H1 (cell line): Measurements from ENCODE around the gene CETN1. TPM values are rescaled to one million over a fixed set of nuclear protein-coding genes. Genes with fewer than 3 reads are reported as not detected.

Experiments used
- CTCF ChIA-PET: fragments of 300-600 bp; sonication (Branson Sonifier 250); formaldehyde crosslinking; loops from one replicate; lab custom pipeline; 2021; ENCODE audit not compliant: partially characterized antibody; lab: Charles Lee
- POLR2A ChIA-PET: fragments of 300-600 bp; sonication (Branson Sonifier 250); formaldehyde crosslinking; loops from one replicate; lab custom pipeline; 2021; ENCODE audit warnings: inconsistent platforms; ENCODE audit not compliant: partially characterized antibody; lab: Charles Lee
- DNase-seq, 2 experiments: peaks; one replicate each; pipeline versions ENCODE4 v3.0.0 to v3.0.0-alpha.2; 2010 to 2022; ENCODE audit warnings: low spot score in 2 of 2, low read depth in 1 of 2, mixed read lengths in 1 of 2
- FAIRE-seq: peaks from 2 replicates; lab custom pipeline; 2011; peaks lifted over from hg19 to GRCh38; lab: Jason Lieb, UNC
- H2AFZ ChIP-seq: 2 replicates; pipeline ENCODE4 v1.8.1; 2012; ENCODE audit warnings: low read length, inconsistent platforms
- H2AK5ac ChIP-seq: 2 replicates; pipeline ENCODE4 v1.6.1; 2013; ENCODE audit warnings: low read depth, low read length
- H2BK120ac ChIP-seq: replicated peaks from 2 replicates; pipeline ENCODE3; 2013; ENCODE audit warnings: low read depth, low read length, inconsistent platforms
- H2BK12ac ChIP-seq: 2 replicates; pipeline ENCODE4 v1.6.1; 2013; ENCODE audit warnings: low read depth, low read length
- H2BK15ac ChIP-seq: 2 replicates; pipeline ENCODE4 v1.6.1; 2013; ENCODE audit warnings: low read length
- H2BK20ac ChIP-seq: 2 replicates; pipeline ENCODE4 v1.6.1; 2013; ENCODE audit warnings: low read length
- H2BK5ac ChIP-seq: 2 replicates; pipeline ENCODE4 v1.6.1; 2013; ENCODE audit warnings: low read depth, low read length
- H3K14ac ChIP-seq: 2 replicates; pipeline ENCODE4 v1.6.1; 2013; ENCODE audit warnings: inconsistent platforms; ENCODE audit not compliant: insufficient read length
- H3K18ac ChIP-seq: 2 replicates; pipeline ENCODE4 v1.6.1; 2013; ENCODE audit warnings: low read length; ENCODE audit errors: extremely low read depth
- H3K23ac ChIP-seq: 2 replicates; pipeline ENCODE4 v1.6.1; 2013; ENCODE audit warnings: inconsistent platforms; ENCODE audit not compliant: insufficient read length
- H3K23me2 ChIP-seq: 2 replicates; pipeline ENCODE4 v1.6.1; 2013; ENCODE audit warnings: low read depth, low read length
- H3K27ac ChIP-seq: 2 replicates; pipeline ENCODE4 v1.6.1; 2011; ENCODE audit warnings: low read depth, low read length, inconsistent platforms
- H3K27me3 ChIP-seq, 4 experiments: replicated peaks in 1 of 4; 1 replicate in 1 of 4; 2 replicates in 3 of 4; pipeline versions ENCODE4 v1.6.1 to v1.8.1; 2011 to 2013; ENCODE audit warnings: low read length in 3 of 4, mild to moderate bottlenecking in 3 of 4, inconsistent platforms in 2 of 4, mixed read lengths in 2 of 4, moderate library complexity in 1 of 4; ENCODE audit not compliant: control insufficient read depth in 3 of 4, insufficient read depth in 3 of 4; ENCODE audit errors: extremely low read depth in 1 of 4
- H3K36me3 ChIP-seq, 4 experiments: 2 replicates each; pipeline versions ENCODE4 v1.6.1 to v1.8.1; 2011 to 2013; ENCODE audit warnings: mild to moderate bottlenecking in 4 of 4, low read length in 3 of 4, moderate library complexity in 2 of 4, control low read depth in 1 of 4, inconsistent platforms in 1 of 4; ENCODE audit not compliant: insufficient read depth in 4 of 4, control insufficient read depth in 2 of 4
- H3K4ac ChIP-seq: replicated peaks from 2 replicates; pipeline ENCODE3; 2013; ENCODE audit warnings: low read length, low read depth, mixed read lengths, inconsistent platforms; ENCODE audit not compliant: insufficient read length
- H3K4me1 ChIP-seq, 4 experiments: replicated peaks in 1 of 4; 1 replicate in 1 of 4; 2 replicates in 3 of 4; pipeline versions ENCODE4 v1.6.1 to v1.8.1; 2011 to 2013; ENCODE audit warnings: low read length in 3 of 4, inconsistent platforms in 2 of 4, mixed read lengths in 1 of 4; ENCODE audit not compliant: insufficient read depth in 4 of 4, control insufficient read depth in 3 of 4
- H3K4me2 ChIP-seq, 2 experiments: 2 replicates each; pipeline versions ENCODE4 v1.6.1 to v1.8.1; 2011 to 2013; ENCODE audit warnings: low read depth in 2 of 2, low read length in 2 of 2, control low read depth in 1 of 2, inconsistent platforms in 1 of 2, mild to moderate bottlenecking in 1 of 2; ENCODE audit not compliant: insufficient read depth in 1 of 2
- H3K4me3 ChIP-seq, 4 experiments: fragments of 200-600, 300-600 bp in 1 of 4; sonication (generic), shearing (Covaris generic), sonication (Bioruptor Twin) in 1 of 4; 2 replicates each; pipeline versions ENCODE4 v1.5.1 to v1.8.1; 2011 to 2016; ENCODE audit warnings: low read length in 4 of 4, low read depth in 3 of 4, control low read depth in 2 of 4, inconsistent platforms in 2 of 4, mild to moderate bottlenecking in 2 of 4, mixed read lengths in 1 of 4, moderate library complexity in 1 of 4; ENCODE audit not compliant: insufficient read depth in 2 of 4; ENCODE audit errors: extremely low read depth in 1 of 4
- H3K56ac ChIP-seq: replicated peaks from 2 replicates; pipeline ENCODE3; 2013; ENCODE audit warnings: low read depth, mild to moderate bottlenecking, mixed read lengths, low read length, inconsistent platforms; ENCODE audit not compliant: insufficient read length
- H3K79me1 ChIP-seq: 2 replicates; pipeline ENCODE4 v1.6.1; 2013; ENCODE audit warnings: low read depth, low read length, control low read depth
- H3K79me2 ChIP-seq, 2 experiments: 2 replicates each; pipeline versions ENCODE4 v1.6.1 to v1.8.1; 2012 to 2013; ENCODE audit warnings: low read length in 2 of 2, mild to moderate bottlenecking in 2 of 2, inconsistent platforms in 1 of 2; ENCODE audit not compliant: insufficient read depth in 2 of 2, control insufficient read depth in 1 of 2
- H3K9ac ChIP-seq, 4 experiments: replicated peaks in 1 of 4; 1 replicate in 1 of 4; 2 replicates in 3 of 4; pipeline versions ENCODE4 v1.6.1 to v1.8.1; 2011 to 2013; ENCODE audit warnings: low read depth in 3 of 4, low read length in 3 of 4, control low read depth in 2 of 4, mild to moderate bottlenecking in 2 of 4, moderate library complexity in 2 of 4, inconsistent platforms in 1 of 4; ENCODE audit errors: extremely low read depth in 1 of 4
- H3K9me3 ChIP-seq, 2 experiments: 2 replicates each; pipeline versions ENCODE4 v1.6.1 to v1.8.1; 2012 to 2013; ENCODE audit warnings: mild to moderate bottlenecking in 2 of 2, moderate library complexity in 2 of 2, control low read depth in 1 of 2, inconsistent platforms in 1 of 2, low read depth in 1 of 2, low read length in 1 of 2, mixed read lengths in 1 of 2; ENCODE audit not compliant: insufficient read depth in 2 of 2
- H4K20me1 ChIP-seq, 2 experiments: replicated peaks in 1 of 2; 2 replicates each; pipeline versions ENCODE3 to v1.8.1; 2011 to 2013; ENCODE audit warnings: inconsistent platforms in 2 of 2, low read length in 2 of 2, mild to moderate bottlenecking in 1 of 2; ENCODE audit not compliant: insufficient read depth in 2 of 2, control insufficient read depth in 1 of 2
- H4K5ac ChIP-seq: 2 replicates; pipeline ENCODE4 v1.6.1; 2013; ENCODE audit warnings: low read length, low read depth, mixed read lengths, inconsistent platforms; ENCODE audit not compliant: insufficient read length
- H4K8ac ChIP-seq: 2 replicates; pipeline ENCODE4 v1.8.0; 2013; ENCODE audit warnings: mild to moderate bottlenecking, moderate library complexity, low read length, inconsistent platforms; ENCODE audit not compliant: insufficient read depth; ENCODE audit errors: extremely low read depth
- H4K91ac ChIP-seq: replicated peaks from 2 replicates; pipeline ENCODE3; 2013; ENCODE audit warnings: low read length, mixed read lengths, inconsistent platforms; ENCODE audit not compliant: insufficient read length
- ASH2L ChIP-seq: fragments of 200-600, 300-600 bp; sonication (generic); IDR thresholded peaks from one replicate; pipeline ENCODE4 v1.7.1; 2017; ENCODE audit warnings: low read length
- ATF3 ChIP-seq: IDR thresholded peaks from 2 replicates; pipeline ENCODE4 v1.6.1; 2011; ENCODE audit warnings: low read depth, mild to moderate bottlenecking, low read length; ENCODE audit not compliant: insufficient read depth
- CHD1 ChIP-seq: IDR thresholded peaks from 2 replicates; pipeline ENCODE4 v1.6.1; 2012; ENCODE audit warnings: low read depth, low read length, improper control_type of control experiment
- CHD2 ChIP-seq: IDR thresholded peaks from 2 replicates; pipeline ENCODE4 v1.6.1; 2012; ENCODE audit warnings: low read length, improper control_type of control experiment
- GTF2F1 ChIP-seq: IDR thresholded peaks from 2 replicates; pipeline ENCODE4 v1.6.1; 2012; ENCODE audit warnings: low read depth, low read length, improper control_type of control experiment, borderline replicate concordance
- HDAC2 ChIP-seq, 2 experiments: fragments of 300-600 bp in 1 of 2; sonication (generic) in 1 of 2; IDR thresholded peaks; 2 replicates each; pipeline ENCODE4 v1.6.1; 2011 to 2012; ENCODE audit warnings: low read depth in 2 of 2, low read length in 2 of 2, mild to moderate bottlenecking in 2 of 2, moderate library complexity in 2 of 2, borderline replicate concordance in 1 of 2, inconsistent platforms in 1 of 2
- JUN ChIP-seq: IDR thresholded peaks from 2 replicates; pipeline ENCODE4 v1.6.1; 2011; ENCODE audit warnings: low read depth, mild to moderate bottlenecking, improper control_type of control experiment, low read length
- NANOG ChIP-seq: IDR thresholded peaks from 2 replicates; pipeline ENCODE4 v1.6.1; 2011; ENCODE audit warnings: low read length, low read depth, mild to moderate bottlenecking, inconsistent platforms; ENCODE audit not compliant: insufficient read depth, poor library complexity, severe bottlenecking
- SAP30 ChIP-seq: fragments of 300-600 bp; sonication (generic); IDR thresholded peaks from 2 replicates; pipeline ENCODE4 v1.7.1; 2012; ENCODE audit warnings: low read length, moderate library complexity, mild to moderate bottlenecking, inconsistent platforms; ENCODE audit not compliant: insufficient read depth, insufficient replicate concordance
- TCF12 ChIP-seq: IDR thresholded peaks from 2 replicates; pipeline ENCODE4 v1.6.1; 2011; ENCODE audit warnings: low read depth, mild to moderate bottlenecking, low read length
- YY1 ChIP-seq: IDR thresholded peaks from 2 replicates; pipeline ENCODE4 v1.6.1; 2011; ENCODE audit warnings: low read depth, mild to moderate bottlenecking, low read length
- WGBS, 2 experiments: shearing (Covaris generic) in 1 of 2; methylation state at CpG; one replicate each; pipeline versions ENCODE4 v1.1.6 to v1.1.7; 2013 to 2015; ENCODE audit warnings: low lambda C conversion rate in 2 of 2, mixed read lengths in 2 of 2, inconsistent platforms in 1 of 2, low coverage in 1 of 2, missing lambda C conversion rate in 1 of 2; ENCODE audit not compliant: insufficient replicate concordance in 2 of 2, insufficient coverage in 1 of 2, insufficient read length in 1 of 2; ENCODE audit errors: extremely low coverage in 1 of 2, missing lambda C conversion rate in 1 of 2; 5-methylcytosine and 5-hydroxymethylcytosine counted together
- polyA plus RNA-seq, 7 experiments: library from polyadenylated mRNA; depleted of rRNA in 3 of 7; stranded (reverse) in 5 of 7; unstranded in 2 of 7; fragments of >200 nt in 5 of 7; fragments of 200-250 nt in 2 of 7; gene quantifications; 1 replicate in 5 of 7; 2 replicates in 1 of 7; 4 replicates in 1 of 7; pipeline versions ENCODE4 v1.2.1 to v1.2.3, GENCODE V29; 2011 to 2013; ENCODE audit warnings: missing spikeins in 2 of 7, mixed read lengths in 2 of 7
- total RNA-seq: library from RNA; stranded (reverse); fragmentation: NEBNext Ultra II Directional; extraction: Animal tissue kit (Norgen Biotek cat#: 25700); gene quantifications from 2 replicates; pipeline ENCODE4 v1.2.1, GENCODE V29; 2021

CETN1 gene
- total and polyA plus RNA-seq, 2 of the 8 experiments (the other 6 are each of a cell fraction or from before 2014, with no cell fraction given) = not detected

GRCh38 chr18:565562-566061 lies 14.6 kb upstream of the CETN1 start:
- H4K20me1 ChIP-seq = no peaks in the 10 kb centered on the region
- H3K4me3 ChIP-seq = no peak overlapping the region
- H3K18ac ChIP-seq = no peak overlapping the region; the same call in 1 of the 2 replicates
- H3K4ac ChIP-seq = no peak overlapping the region
- H3K9me3 ChIP-seq = peaks cover 0 to 2% of the 10 kb centered on the region in 2 experiments; a peak in 1 of 4 replicates
- H2AFZ ChIP-seq = peak overlapping the region; percentile 71; the same call in 1 of the 2 replicates
- H3K36me3 ChIP-seq = no peaks in the 10 kb centered on the region
- H3K9ac ChIP-seq = no peak overlapping the region
- H3K56ac ChIP-seq = no peak overlapping the region
- no peak overlapping the region for H4K5ac ChIP-seq
- no peaks in the 10 kb centered on the region for H3K27me3 ChIP-seq
- no peak for FAIRE-seq
- no peak overlapping the region for H3K14ac ChIP-seq
- DNase-seq = no peak
- peak overlapping the region; percentile 59; the same call in 1 of the 2 replicates for H4K8ac ChIP-seq
- H2AK5ac ChIP-seq = no peak overlapping the region
- H2BK20ac ChIP-seq = no peak overlapping the region
- H3K23me2 ChIP-seq = no peaks in the 10 kb centered on the region
- no peak overlapping the region for H3K23ac ChIP-seq
- no peaks in the 10 kb centered on the region for H3K4me1 ChIP-seq
- no peak overlapping the region for H2BK5ac ChIP-seq
- no peak overlapping the region for H4K91ac ChIP-seq
- CTCF ChIA-PET = no interaction called here
- H3K79me2 ChIP-seq = no peaks in the 10 kb centered on the region
- H2BK120ac ChIP-seq = no peak overlapping the region
- no peak overlapping the region for H3K27ac ChIP-seq
- no peak overlapping the region for H2BK12ac ChIP-seq
- H3K79me1 ChIP-seq = no peaks in the 10 kb centered on the region
- H3K4me2 ChIP-seq = no peak overlapping the region
- H2BK15ac ChIP-seq = no peak overlapping the region
- POLR2A ChIA-PET = interaction anchor here (0.6 kb wide), 1 partner anchor 102 kb away, joined by 4 read pairs; no protein-coding TSS in a partner anchor
- 90% methylated on average over 7 of the region's 7 CpGs; no CpG with 5 or more reads in 1 of the 2 experiments for WGBS, 2 experiments
- TF ChIP-seq ASH2L = no peak
- TF ChIP-seq HDAC2 (IDR thresholded peaks at IDR 0.05; ENCODE audit: borderline replicate concordance in 1 of 2, low read depth in 2 of 2, low read length in 2 of 2) = no peak
- TF ChIP-seq JUN = no peak
- TF ChIP-seq CHD2 = no peak
- no peak for TF ChIP-seq NANOG
- no peak for TF ChIP-seq SAP30
- TF ChIP-seq ATF3 = no peak
- TF ChIP-seq CHD1 = no peak
- TF ChIP-seq TCF12 = no peak
- TF ChIP-seq GTF2F1 = no peak
- no peak for TF ChIP-seq YY1
